Nephron (organoid): ENCODE results near the gene MMGT1.

Experiments used
- H3K27ac Mint-ChIP-seq, 3 experiments: 2 replicates each; pipeline ENCODE4 v1.8.0; 2020; ENCODE audit warnings: mixed read lengths in 3 of 3, mild to moderate bottlenecking in 2 of 3, moderate library complexity in 1 of 3
- H3K27me3 Mint-ChIP-seq: 2 replicates; pipeline ENCODE4 v1.8.0; 2021; ENCODE audit warnings: low read depth, mild to moderate bottlenecking, moderate library complexity, mixed read lengths
- H3K36me3 Mint-ChIP-seq: 2 replicates; pipeline ENCODE4 v1.8.0; 2020; ENCODE audit warnings: low read depth, mixed read lengths
- H3K4me1 Mint-ChIP-seq: 2 replicates; pipeline ENCODE4 v1.8.0; 2020; ENCODE audit warnings: mixed read lengths
- H3K4me3 Mint-ChIP-seq, 3 experiments: 2 replicates each; pipeline ENCODE4 v1.8.0; 2020; ENCODE audit warnings: mild to moderate bottlenecking in 3 of 3, mixed read lengths in 3 of 3, moderate library complexity in 2 of 3
- H3K9me3 Mint-ChIP-seq: 2 replicates; pipeline ENCODE4 v1.8.0; 2020; ENCODE audit warnings: mixed read lengths
- TF ChIP-seq, protein P1 (sequence below), 3 experiments: fragments of 200-600 bp; sonication (generic); IDR thresholded peaks; one replicate each; pipeline ENCODE4 v1.5.0; 2021; ENCODE audit warnings: antibody characterized with exemption in 3 of 3; ENCODE audit not compliant: unreplicated experiment in 3 of 3

The MMGT1 gene

DNA sequence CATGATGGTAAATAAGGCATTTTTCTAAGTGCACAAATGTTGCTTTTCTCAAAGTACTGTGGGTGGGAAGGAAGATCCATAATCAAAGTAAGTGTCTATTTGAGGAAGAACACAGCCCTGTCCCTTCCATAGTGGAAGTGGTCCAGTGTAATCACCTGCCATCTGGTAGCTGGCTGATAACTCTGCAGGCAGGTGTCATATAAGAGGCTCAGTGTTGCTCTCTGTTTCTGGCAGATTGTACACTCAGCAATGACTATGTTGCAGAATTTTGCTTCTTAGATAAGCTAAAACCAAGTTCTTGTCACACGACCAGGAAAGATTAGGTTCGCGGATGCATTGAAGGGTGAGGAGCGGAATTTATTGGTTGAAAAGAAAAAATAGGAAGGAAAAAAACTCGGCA is 59.4 kb downstream of the MMGT1 start:
- TF ChIP-seq, protein P1, sequence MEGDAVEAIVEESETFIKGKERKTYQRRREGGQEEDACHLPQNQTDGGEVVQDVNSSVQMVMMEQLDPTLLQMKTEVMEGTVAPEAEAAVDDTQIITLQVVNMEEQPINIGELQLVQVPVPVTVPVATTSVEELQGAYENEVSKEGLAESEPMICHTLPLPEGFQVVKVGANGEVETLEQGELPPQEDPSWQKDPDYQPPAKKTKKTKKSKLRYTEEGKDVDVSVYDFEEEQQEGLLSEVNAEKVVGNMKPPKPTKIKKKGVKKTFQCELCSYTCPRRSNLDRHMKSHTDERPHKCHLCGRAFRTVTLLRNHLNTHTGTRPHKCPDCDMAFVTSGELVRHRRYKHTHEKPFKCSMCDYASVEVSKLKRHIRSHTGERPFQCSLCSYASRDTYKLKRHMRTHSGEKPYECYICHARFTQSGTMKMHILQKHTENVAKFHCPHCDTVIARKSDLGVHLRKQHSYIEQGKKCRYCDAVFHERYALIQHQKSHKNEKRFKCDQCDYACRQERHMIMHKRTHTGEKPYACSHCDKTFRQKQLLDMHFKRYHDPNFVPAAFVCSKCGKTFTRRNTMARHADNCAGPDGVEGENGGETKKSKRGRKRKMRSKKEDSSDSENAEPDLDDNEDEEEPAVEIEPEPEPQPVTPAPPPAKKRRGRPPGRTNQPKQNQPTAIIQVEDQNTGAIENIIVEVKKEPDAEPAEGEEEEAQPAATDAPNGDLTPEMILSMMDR (IDR thresholded peaks at IDR 0.05; ENCODE audit: unreplicated experiment in 3 of 3) = no peak
- no peaks in the 10 kb centered on the region for H3K27me3 Mint-ChIP-seq
- H3K4me3 Mint-ChIP-seq = no peak overlapping the region
- H3K36me3 Mint-ChIP-seq = no peaks in the 10 kb centered on the region
- no peaks in the 10 kb centered on the region for H3K4me1 Mint-ChIP-seq
- peaks cover 13% of the 10 kb centered on the region for H3K9me3 Mint-ChIP-seq
- no peak overlapping the region for H3K27ac Mint-ChIP-seq
